HEK293T (cell line): Measurements from ENCODE around the gene CGNL1.

Experiments
- CTCF ChIA-PET: fragments of 350-600 bp; formaldehyde crosslinking; extraction: SDS; loops from one replicate; lab custom pipeline; 2021; ENCODE audit warnings: antibody characterized with exemption, inconsistent platforms; lab: Yijun Ruan, JAX
- POLR2A ChIA-PET: fragments of 350-600 bp; formaldehyde crosslinking; extraction: SDS; loops from one replicate; lab custom pipeline; 2020; ENCODE audit warnings: antibody characterized with exemption, inconsistent platforms; lab: Yijun Ruan, JAX
- DNase-seq: peaks from one replicate; pipeline ENCODE4 v3.0.0; 2012; ENCODE audit warnings: mixed read lengths; ENCODE audit errors: extremely low spot score
- ARNT ChIP-seq: fragments of 450-650 bp; IDR thresholded peaks from 2 replicates; pipeline ENCODE4 v1.6.1; 2017; ENCODE audit warnings: mild to moderate bottlenecking
- BHLHE40 ChIP-seq: fragments of 450-650 bp; IDR thresholded peaks from 2 replicates; pipeline ENCODE4 v1.6.1; 2016; ENCODE audit warnings: mild to moderate bottlenecking, moderate library complexity, borderline replicate concordance
- CTBP1 ChIP-seq: fragments of 450-650 bp; IDR thresholded peaks from 2 replicates; pipeline ENCODE4 v1.6.1; 2016; ENCODE audit warnings: borderline replicate concordance
- ELF4 ChIP-seq: fragments of 450-650 bp; IDR thresholded peaks from 2 replicates; pipeline ENCODE4 v1.6.1; 2017; ENCODE audit warnings: antibody characterized with exemption
- FOXA1 ChIP-seq: fragments of 450-650 bp; IDR thresholded peaks from 2 replicates; pipeline ENCODE4 v1.6.1; 2016; ENCODE audit warnings: mild to moderate bottlenecking
- FOXK2 ChIP-seq: fragments of 450-650 bp; IDR thresholded peaks from 2 replicates; pipeline ENCODE4 v1.6.1; 2016; ENCODE audit warnings: mild to moderate bottlenecking
- FOXM1 ChIP-seq: fragments of 450-650 bp; IDR thresholded peaks from 2 replicates; pipeline ENCODE4 v1.6.1; 2017; ENCODE audit warnings: mild to moderate bottlenecking, borderline replicate concordance
- HDGF ChIP-seq: fragments of 450-650 bp; IDR thresholded peaks from 2 replicates; pipeline ENCODE4 v1.6.1; 2017; ENCODE audit warnings: antibody characterized with exemption, borderline replicate concordance
- L3MBTL2 ChIP-seq: fragments of 450-650 bp; conservative IDR thresholded peaks from 2 replicates; pipeline ENCODE4 v1.6.1; 2016; ENCODE audit warnings: mild to moderate bottlenecking
- LEF1 ChIP-seq: fragments of 450-650 bp; IDR thresholded peaks from 2 replicates; pipeline ENCODE4 v1.6.1; 2017; ENCODE audit warnings: mild to moderate bottlenecking, borderline replicate concordance
- NFRKB ChIP-seq: fragments of 450-650 bp; IDR thresholded peaks from 2 replicates; pipeline ENCODE4 v1.6.1; 2016; ENCODE audit warnings: mild to moderate bottlenecking, moderate library complexity
- SP1 ChIP-seq: fragments of 450-650 bp; IDR thresholded peaks from 2 replicates; pipeline ENCODE4 v1.6.1; 2017
- SUZ12 ChIP-seq: fragments of 450-650 bp; IDR thresholded peaks from 2 replicates; pipeline ENCODE4 v1.6.1; 2016; ENCODE audit warnings: mild to moderate bottlenecking
- TARDBP ChIP-seq: fragments of 450-650 bp; IDR thresholded peaks from 2 replicates; pipeline ENCODE4 v1.6.1; 2016
- ZNF384 ChIP-seq: fragments of 450-650 bp; IDR thresholded peaks from 2 replicates; pipeline ENCODE4 v1.6.1; 2016
- TF ChIP-seq, protein P1 (sequence below): fragments of 450-650 bp; IDR thresholded peaks from 2 replicates; pipeline ENCODE4 v1.6.1; 2016

Gene CGNL1

DNA sequence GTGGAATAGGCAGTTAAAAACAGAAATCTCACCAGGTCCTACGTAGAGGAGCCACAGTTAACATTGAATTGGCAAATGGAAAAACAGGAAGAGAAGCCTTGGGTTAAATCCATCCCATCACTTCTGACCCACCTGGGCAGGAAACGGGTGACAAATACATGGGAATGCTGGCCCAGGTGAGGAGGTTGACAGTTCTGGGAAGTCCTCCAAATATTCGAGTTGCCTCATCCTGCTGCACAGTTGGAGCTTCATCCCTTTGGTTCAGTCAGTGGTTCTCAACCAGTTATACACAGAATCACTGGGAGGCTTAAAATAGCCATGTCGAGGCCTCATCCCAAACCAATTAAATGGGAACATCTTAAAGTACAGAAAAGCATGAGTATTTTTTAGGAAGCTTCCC is 220.7 kb downstream of the CGNL1 start:
- TF ChIP-seq SUZ12 (no peak), HDGF (no peak), LEF1 (no peak), TARDBP (no peak), FOXA1 (no peak), BHLHE40 (no peak), ZNF384 (no peak), FOXM1 (no peak), ELF4 (no peak), ARNT (no peak), L3MBTL2 (no peak), FOXK2 (no peak), CTBP1 (no peak)
- TF ChIP-seq, protein P1, sequence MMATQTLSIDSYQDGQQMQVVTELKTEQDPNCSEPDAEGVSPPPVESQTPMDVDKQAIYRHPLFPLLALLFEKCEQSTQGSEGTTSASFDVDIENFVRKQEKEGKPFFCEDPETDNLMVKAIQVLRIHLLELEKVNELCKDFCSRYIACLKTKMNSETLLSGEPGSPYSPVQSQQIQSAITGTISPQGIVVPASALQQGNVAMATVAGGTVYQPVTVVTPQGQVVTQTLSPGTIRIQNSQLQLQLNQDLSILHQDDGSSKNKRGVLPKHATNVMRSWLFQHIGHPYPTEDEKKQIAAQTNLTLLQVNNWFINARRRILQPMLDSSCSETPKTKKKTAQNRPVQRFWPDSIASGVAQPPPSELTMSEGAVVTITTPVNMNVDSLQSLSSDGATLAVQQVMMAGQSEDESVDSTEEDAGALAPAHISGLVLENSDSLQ = no peak
- POLR2A ChIA-PET = no interaction called here
- DNase-seq = no peak
- CTCF ChIA-PET = no interaction called here

DNA sequence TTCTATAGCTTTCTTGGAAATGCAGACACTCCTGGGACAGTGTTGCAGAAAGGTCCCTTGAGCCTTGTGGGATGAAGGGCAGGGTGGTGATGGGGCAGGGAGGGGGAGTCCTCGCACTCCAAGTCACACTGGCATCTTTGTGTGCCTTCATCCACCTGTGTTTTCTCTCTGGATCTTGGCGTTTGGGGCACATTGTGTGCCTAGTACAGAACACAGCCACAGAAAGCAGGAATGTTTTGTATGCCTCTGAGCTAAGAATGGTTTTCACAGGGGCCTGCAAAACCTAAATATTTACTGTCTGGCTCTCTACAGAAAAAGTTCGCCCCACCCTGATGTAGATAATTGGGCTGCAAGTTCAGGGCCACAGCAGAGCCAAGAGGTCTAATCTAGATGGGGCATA is 221.1 kb downstream of the CGNL1 start:
- POLR2A ChIA-PET = no interaction called here
- CTCF ChIA-PET = no interaction called here
- TF ChIP-seq L3MBTL2 (no peak), FOXA1 (no peak), SP1 (no peak), FOXM1 (no peak), TARDBP (no peak), HDGF (no peak), ARNT (no peak), CTBP1 (no peak), SUZ12 (no peak), BHLHE40 (no peak), LEF1 (no peak), ELF4 (no peak)
- TF ChIP-seq, protein P1 = no peak
- DNase-seq = no peak

DNA sequence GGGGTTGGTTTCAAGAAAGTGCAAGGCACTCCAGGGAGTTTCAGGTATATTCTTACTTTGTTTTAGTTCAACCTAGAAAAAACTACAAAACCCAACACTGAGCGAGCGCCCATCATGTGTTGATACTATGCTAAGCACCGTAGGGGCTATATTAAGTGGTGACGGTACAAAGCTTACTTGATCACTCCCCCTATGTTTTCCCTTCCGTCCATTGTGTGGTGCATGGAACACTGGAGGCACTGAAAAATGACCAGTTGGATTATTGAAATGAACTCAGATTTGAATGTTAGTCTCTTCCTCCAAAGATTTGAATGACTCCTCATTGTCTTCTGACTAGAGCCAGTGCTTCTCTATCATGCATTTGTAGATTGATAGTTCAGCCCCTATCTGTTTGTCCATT is 222.0 kb downstream of the CGNL1 start:
- CTCF ChIA-PET = no interaction called here
- no peak for DNase-seq
- POLR2A ChIA-PET = no interaction called here
- no peak for TF ChIP-seq TARDBP
- no peak for TF ChIP-seq ZNF384
- no peak for TF ChIP-seq SP1

DNA sequence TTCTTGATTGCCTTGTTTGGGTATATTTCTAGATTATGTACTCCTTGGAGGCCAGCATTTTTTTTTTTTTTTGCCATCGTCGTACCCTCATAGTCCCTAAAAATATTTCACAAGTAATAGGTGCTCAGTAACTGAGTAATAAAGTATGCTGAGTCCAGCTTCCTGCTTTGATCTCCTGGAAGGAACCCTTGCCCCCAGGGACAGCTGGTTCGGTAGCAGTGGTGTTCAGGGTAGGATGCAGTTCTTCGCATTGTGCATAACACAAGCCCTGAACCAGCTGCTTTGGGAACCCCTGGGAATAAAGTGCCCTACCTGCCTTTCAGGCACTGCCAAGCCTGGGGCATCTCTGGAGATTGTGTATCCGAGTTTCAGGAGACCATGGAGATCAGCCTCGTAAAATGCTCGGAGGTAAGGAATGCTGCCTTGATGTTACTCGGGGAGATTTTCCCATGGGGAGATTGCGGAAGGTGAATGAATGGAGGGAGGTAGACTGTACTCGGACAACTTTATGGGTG is 223.0 kb downstream of the CGNL1 start:
- no peak for DNase-seq
- POLR2A ChIA-PET = no interaction called here
- CTCF ChIA-PET = interaction anchor here (0.6 kb wide), 1 partner anchor 444 kb away, joined by 3 read pairs; no protein-coding TSS in a partner anchor
- TF ChIP-seq TARDBP (no peak), BHLHE40 (no peak), NFRKB (no peak), ELF4 (no peak), CTBP1 (no peak), LEF1 (no peak), SUZ12 (no peak), L3MBTL2 (no peak), ZNF384 (no peak), ARNT (no peak), FOXA1 (no peak), FOXM1 (no peak), HDGF (no peak), FOXK2 (no peak), SP1 (no peak)
- TF ChIP-seq, protein P1 = no peak

DNA sequence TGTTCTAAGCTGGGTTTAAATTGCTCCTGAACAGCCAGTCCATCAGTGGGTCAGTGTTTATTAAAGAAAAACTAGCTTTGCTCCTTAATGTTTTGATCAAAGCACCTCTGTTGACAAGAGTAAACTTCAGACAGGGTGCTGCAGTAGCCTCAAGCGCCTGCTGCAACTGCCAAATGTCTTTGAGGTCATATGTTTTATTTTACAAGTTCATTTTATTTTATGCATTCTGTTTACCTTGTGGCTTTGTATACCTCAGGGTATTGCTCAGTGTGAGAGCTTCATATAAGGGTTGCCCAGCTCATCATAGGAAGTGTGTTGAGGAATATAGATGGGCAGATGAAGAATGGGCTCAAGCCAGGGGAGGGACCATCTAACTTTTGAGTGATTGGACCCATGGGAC is 223.9 kb downstream of the CGNL1 start:
- ChIA-PET POLR2A (no interaction called here), CTCF (no interaction called here)
- TF ChIP-seq SP1 = no peak
- no peak for TF ChIP-seq L3MBTL2
- TF ChIP-seq ARNT = no peak
- TF ChIP-seq NFRKB = no peak
- TF ChIP-seq FOXM1 = no peak
- TF ChIP-seq FOXA1 = no peak
- TF ChIP-seq BHLHE40 = no peak
- no peak for TF ChIP-seq CTBP1
- no peak for TF ChIP-seq SUZ12
- TF ChIP-seq, protein P1 = no peak
- TF ChIP-seq FOXK2 = no peak
- TF ChIP-seq TARDBP = no peak
- DNase-seq = no peak
